ENCODE data around the gene EYA2.

- TF ChIP-seq CTCF (IDR thresholded peaks at IDR 0.05) (no peak), POLR2A (IDR thresholded peaks at IDR 0.05) (no peak)
These were observed 36.1 kb downstream of the EYA2 start for GRCh38 chr20:46930640-46931339.

All from heart left ventricle (tissue), 13 donors.